Stomach smooth muscle (tissue), 2 donors: ENCODE data around the gene SRSF2.

Experiments used
- H3K27ac ChIP-seq: one replicate; pipeline ENCODE4 v1.7.0; 2013; ENCODE audit warnings: mild to moderate bottlenecking, low read length, inconsistent platforms
- H3K27me3 ChIP-seq, 2 donors: one replicate each; pipeline ENCODE4 v1.7.0; 2013; ENCODE audit warnings: low read length in 2 of 2; ENCODE audit not compliant: insufficient read depth in 2 of 2, control insufficient read depth in 1 of 2
- H3K36me3 ChIP-seq, 2 donors: one replicate each; pipeline ENCODE4 v1.7.0; 2013; ENCODE audit warnings: low read length in 2 of 2; ENCODE audit not compliant: control insufficient read depth in 2 of 2, insufficient read depth in 2 of 2
- H3K4me1 ChIP-seq: one replicate; pipeline ENCODE4 v1.7.0; 2013; ENCODE audit warnings: low read length; ENCODE audit not compliant: control insufficient read depth, insufficient read depth
- H3K4me3 ChIP-seq, 2 donors: one replicate each; pipeline ENCODE4 v1.7.0; 2013; ENCODE audit warnings: low read length in 2 of 2
- H3K9ac ChIP-seq, 2 donors: one replicate each; pipeline ENCODE4 v1.7.0; 2013; ENCODE audit warnings: low read length in 2 of 2, mild to moderate bottlenecking in 1 of 2
- H3K9me3 ChIP-seq, 2 donors: one replicate each; pipeline ENCODE4 v1.7.0; 2013; ENCODE audit warnings: low read length in 2 of 2; ENCODE audit not compliant: control insufficient read depth in 2 of 2
- donor health status: healthy.
- donor health status: Pancreatic carcinoma.

Gene SRSF2

DNA sequence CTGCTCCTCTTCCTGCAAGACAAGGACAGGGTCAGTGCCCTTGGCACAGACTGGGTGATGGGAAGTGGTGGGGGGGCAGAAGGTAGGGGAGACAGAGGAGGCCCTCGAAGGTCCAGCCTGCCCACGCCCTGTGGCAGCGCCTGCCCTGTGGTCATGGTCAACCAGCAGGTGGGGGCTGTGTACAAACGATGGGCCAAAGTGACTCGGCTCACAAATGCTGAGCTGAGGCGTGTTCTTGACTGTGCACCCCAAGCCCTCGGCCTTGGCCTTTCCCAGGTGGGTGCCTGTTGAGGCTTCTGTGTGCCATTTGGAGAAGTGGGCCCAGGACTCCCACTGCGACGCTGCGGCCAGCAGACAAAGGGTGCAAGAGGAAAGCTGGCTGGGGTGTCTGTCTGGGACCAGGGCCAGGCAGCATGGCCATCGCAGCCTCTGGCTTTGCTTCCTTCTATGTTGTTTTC lies 48.9 kb downstream of the SRSF2 start:
- H3K4me1 ChIP-seq = peaks cover 84% of the 10 kb centered on the region
- no peaks in the 10 kb centered on the region for H3K9me3 ChIP-seq
- H3K27me3 ChIP-seq = no peaks in the 10 kb centered on the region
- H3K9ac ChIP-seq = peak overlapping the region; percentile 46 to 66
- H3K27ac ChIP-seq = peak overlapping the region; percentile 95
- H3K36me3 ChIP-seq = peaks cover 0 to 5% of the 10 kb centered on the region in 2 donors
- peak overlapping the region; percentile 40 to 60 for H3K4me3 ChIP-seq

DNA sequence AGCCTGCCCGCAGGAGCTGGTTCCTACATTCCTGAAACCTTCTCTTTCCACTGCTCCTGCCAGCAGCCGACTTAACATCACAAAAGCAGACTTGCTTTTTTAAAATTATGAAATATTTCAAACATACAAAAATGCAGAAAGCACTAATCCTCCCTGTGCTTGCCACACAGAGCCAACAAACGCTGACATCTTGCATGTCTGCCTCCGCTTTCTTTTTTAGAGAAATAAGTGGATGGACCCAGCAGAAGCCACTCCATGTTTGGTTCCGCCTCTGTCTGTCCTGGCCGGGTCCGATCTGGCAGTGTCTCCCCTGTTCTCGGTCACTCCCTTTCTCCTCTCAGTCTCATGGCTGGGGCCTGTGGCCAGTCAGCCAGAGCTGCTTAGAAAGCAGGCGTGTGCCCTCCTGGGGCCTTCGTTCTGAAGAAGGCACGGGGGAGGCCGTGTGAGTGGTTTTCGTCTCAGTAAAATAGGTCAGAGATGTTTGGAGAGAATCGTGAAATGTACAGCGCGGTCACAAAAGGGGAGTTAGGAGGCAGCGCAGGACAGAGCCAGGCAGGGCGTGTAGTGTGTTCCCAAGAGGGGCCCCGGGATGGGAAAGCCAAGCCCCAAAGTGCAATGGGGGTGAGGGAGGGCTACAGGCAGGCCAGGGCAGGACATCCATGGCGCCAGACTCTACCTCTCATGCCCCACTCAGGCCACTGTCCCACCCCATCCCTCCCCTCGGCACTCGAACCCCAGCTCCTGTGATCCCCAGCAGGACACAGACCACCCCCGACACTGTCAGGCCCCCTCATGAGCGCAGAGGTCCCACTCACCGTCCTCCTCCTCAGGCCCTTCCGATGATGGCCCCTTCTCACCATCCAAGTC lies 49.6 kb downstream of the SRSF2 start:
- peaks cover 87% of the 10 kb centered on the region for H3K4me1 ChIP-seq
- H3K9me3 ChIP-seq = no peaks in the 10 kb centered on the region
- no peaks in the 10 kb centered on the region for H3K27me3 ChIP-seq
- H3K36me3 ChIP-seq = peaks cover 0 to 7% of the 10 kb centered on the region in 2 donors
- H3K27ac ChIP-seq = peak overlapping the region; percentile 95
- H3K9ac ChIP-seq = peak overlapping the region; percentile 46 to 66
- peak overlapping the region; percentile 40 to 60 for H3K4me3 ChIP-seq

DNA sequence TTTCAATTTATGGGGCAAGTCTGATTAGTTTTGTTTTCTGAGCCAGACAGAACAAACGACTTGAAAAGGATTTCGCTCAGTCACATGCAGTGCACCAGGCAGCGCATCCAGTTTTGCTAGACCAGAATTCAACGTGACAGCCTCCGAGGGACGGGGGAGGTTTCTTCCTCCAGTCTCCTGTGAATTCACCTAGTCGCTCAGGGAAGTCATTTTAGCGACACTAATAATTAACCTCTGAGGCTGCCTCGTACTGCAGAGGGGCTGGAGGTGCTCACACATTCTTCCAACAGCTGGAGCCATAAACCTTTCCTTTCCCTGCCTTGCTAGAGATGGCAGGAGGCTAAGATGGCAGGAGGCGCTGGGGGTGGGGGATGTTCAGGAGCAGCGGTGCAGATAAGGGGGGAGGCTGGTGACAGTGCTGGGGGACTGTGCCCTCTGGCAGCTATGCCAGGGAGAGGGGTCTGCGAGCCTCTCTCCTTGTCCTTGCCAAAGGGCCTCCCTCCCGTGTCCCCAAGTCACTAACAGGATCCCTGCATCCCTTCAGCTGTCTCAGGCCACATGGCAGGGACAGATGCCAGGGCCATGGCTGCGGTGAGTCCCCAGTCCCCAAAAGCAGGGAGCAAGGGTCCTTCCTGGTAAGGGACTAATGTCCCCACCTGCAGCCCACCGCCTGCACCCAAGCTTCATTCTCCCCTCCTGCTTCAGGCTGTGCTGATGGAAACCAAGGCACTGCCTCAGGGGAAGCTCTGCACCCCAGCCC lies 50.4 kb downstream of the SRSF2 start:
- no peaks in the 10 kb centered on the region for H3K27me3 ChIP-seq
- H3K4me1 ChIP-seq = peaks cover 93% of the 10 kb centered on the region
- H3K9ac ChIP-seq = peak overlapping the region in 1 of 2 donors; percentile 5
- peaks cover 0 to 7% of the 10 kb centered on the region in 2 donors for H3K36me3 ChIP-seq
- H3K9me3 ChIP-seq = no peaks in the 10 kb centered on the region
- peak overlapping the region; percentile 95 for H3K27ac ChIP-seq
- H3K4me3 ChIP-seq = peak overlapping the region in 1 of 2 donors; percentile 60

DNA sequence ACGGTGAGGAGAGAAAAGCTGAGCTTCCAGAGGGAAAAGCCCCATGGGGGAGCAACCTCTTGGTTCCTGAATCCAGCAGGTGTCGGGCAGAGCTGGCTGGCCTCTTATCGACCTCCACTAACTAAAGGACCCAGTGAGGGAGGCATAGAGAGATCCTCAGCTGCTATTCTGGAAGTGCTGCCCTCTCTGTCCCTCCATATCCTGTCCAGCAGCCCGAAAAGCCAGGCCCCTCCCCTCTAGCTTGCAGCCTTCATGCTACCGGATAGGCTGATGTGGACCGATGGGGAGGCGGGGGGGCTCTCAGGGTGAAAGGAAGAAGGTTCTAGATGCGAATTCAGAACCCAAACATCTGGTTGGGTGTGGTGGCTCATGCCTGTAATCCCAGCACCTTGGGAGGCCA lies 51.3 kb downstream of the SRSF2 start:
- Histone ChIP-seq H3K4me3 (no peak overlapping the region), H3K27me3 (no peaks in the 10 kb centered on the region), H3K9me3 (no peaks in the 10 kb centered on the region), H3K27ac (peak overlapping the region; percentile 95), H3K36me3 (peaks cover 0 to 7% of the 10 kb centered on the region in 2 donors), H3K4me1 (peaks cover 93% of the 10 kb centered on the region), H3K9ac (no peak overlapping the region)

DNA sequence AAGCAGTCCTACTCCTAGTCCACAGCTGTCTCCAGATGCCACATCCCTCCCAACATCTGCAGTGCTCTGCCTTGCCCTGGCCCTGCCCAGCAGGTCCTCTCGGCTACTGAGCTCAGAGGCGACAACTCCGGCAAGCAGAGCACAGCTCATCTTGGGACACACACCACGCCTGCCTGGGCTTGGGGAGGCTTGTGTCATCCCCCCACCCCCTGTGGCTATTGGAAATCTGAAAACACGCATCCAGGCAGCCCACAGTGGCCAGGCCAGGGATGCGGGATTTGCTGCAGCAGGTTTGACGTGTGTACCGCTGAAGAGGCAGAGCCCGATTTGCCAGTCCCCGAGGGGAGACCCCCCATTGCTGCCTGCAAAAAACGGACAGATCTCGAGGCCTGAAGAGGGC lies 51.8 kb downstream of the SRSF2 start:
- H3K36me3 ChIP-seq = peaks cover 0 to 9% of the 10 kb centered on the region in 2 donors
- no peaks in the 10 kb centered on the region for H3K27me3 ChIP-seq
- peak overlapping the region; percentile 95 for H3K27ac ChIP-seq
- H3K4me3 ChIP-seq = no peak overlapping the region
- H3K4me1 ChIP-seq = peaks cover 90% of the 10 kb centered on the region
- H3K9ac ChIP-seq = peak overlapping the region in 1 of 2 donors; percentile 21
- H3K9me3 ChIP-seq = no peaks in the 10 kb centered on the region

DNA sequence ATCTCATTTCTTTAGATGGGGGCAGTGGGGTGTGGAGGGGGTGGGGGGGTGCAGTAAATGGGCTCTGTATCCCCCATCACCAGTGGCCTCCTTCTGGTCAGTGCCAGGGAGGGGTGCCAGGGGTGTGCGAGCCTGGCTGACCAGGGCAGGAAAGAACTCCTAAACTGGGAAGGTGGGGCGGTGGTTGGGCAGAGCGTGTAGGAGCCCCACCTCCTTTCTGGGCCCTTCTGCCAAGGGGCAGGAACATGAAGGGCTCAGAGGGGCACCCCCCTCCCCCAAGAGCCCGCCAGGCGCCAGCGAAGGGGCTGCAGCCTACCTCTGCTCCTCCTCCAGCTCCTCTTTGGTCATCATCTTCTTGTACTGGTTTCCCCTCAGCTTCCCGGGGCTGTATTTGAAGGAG lies 52.4 kb downstream of the SRSF2 start:
- Histone ChIP-seq H3K4me1 (peaks cover 88% of the 10 kb centered on the region), H3K36me3 (peaks cover 0 to 9% of the 10 kb centered on the region in 2 donors), H3K9me3 (no peaks in the 10 kb centered on the region), H3K4me3 (no peak overlapping the region), H3K27ac (peak overlapping the region; percentile 95), H3K9ac (no peak overlapping the region), H3K27me3 (no peaks in the 10 kb centered on the region)
